ENCODE data around the gene RNF223.

The RNF223 gene

GRCh38 chr1:1041873-1042272 is 32.2 kb downstream of the RNF223 start:
- no peaks in the 10 kb centered on the region for H3K27me3 ChIP-seq (ENCODE audit: control insufficient read depth in 3 of 3, insufficient read depth in 3 of 3, low read depth in 1 of 3, low read length in 3 of 3)
- peaks cover 34% of the 10 kb centered on the region for H3K79me1 ChIP-seq (ENCODE audit: low read depth, low read length)
- no peak overlapping the region for H2BK5ac ChIP-seq (ENCODE audit: low read length)
- DNase-seq (ENCODE audit: low spot score) = no peak
- H3K4ac ChIP-seq (ENCODE audit: low read length) = no peak overlapping the region
- H3K4me2 ChIP-seq (ENCODE audit: insufficient read depth, low read length, poor library complexity, severe bottlenecking) = peak overlapping the region; percentile 18
- no peak overlapping the region for H2BK15ac ChIP-seq (ENCODE audit: low read length)
- no peak overlapping the region for H2BK120ac ChIP-seq (ENCODE audit: low read depth, low read length)
- peak overlapping the region; percentile 58 for H2BK12ac ChIP-seq (ENCODE audit: low read length)
- H3K27ac ChIP-seq (replicated peaks; ENCODE audit: low read length) = no peak overlapping the region
- no peak overlapping the region for H4K91ac ChIP-seq (ENCODE audit: low read depth, low read length, poor library complexity)
- no peak overlapping the region for H3K4me3 ChIP-seq (ENCODE audit: low read length in 2 of 2)
- H3K4me1 ChIP-seq (ENCODE audit: control insufficient read depth in 2 of 2, insufficient read depth in 1 of 2, low read depth in 1 of 2, low read length in 2 of 2) = peaks cover 2 to 25% of the 10 kb centered on the region in 2 donors
- WGBS, 2 donors (ENCODE audit: extremely low coverage in 2 of 2, insufficient read length in 2 of 2, insufficient replicate concordance in 1 of 2) = no CpG with 5 or more reads among the region's 25 CpGs
- peak overlapping the region; percentile 56 for H3K14ac ChIP-seq (ENCODE audit: low read length)
- no peak overlapping the region for H2AK5ac ChIP-seq (ENCODE audit: low read depth, low read length)
- peak overlapping the region; percentile 71 for H3K18ac ChIP-seq (ENCODE audit: low read length)
- H3K23ac ChIP-seq (ENCODE audit: low read depth, low read length, poor library complexity) = peak overlapping the region; percentile 93
- H3K36me3 ChIP-seq (replicated peaks in 1 of 2; ENCODE audit: control insufficient read depth in 2 of 2, insufficient read depth in 2 of 2, low read length in 2 of 2) = peaks cover 52 to 67% of the 10 kb centered on the region in 2 donors
- H3K9me3 ChIP-seq (replicated peaks in 1 of 2; ENCODE audit: control insufficient read depth in 2 of 2, insufficient read depth in 1 of 2, low read depth in 1 of 2, low read length in 2 of 2) = no peaks in the 10 kb centered on the region
- H2AFZ ChIP-seq (ENCODE audit: low read length) = no peak overlapping the region
- no peak overlapping the region for H4K8ac ChIP-seq (ENCODE audit: low read depth, low read length)
- no peak overlapping the region for H3K9ac ChIP-seq (ENCODE audit: low read depth, low read length, poor library complexity)

- H3K9ac ChIP-seq (ENCODE audit: low read depth, low read length, poor library complexity) = peak overlapping the region; percentile 77
- H3K23ac ChIP-seq (ENCODE audit: low read depth, low read length, poor library complexity) = peak overlapping the region; percentile 93
- no CpG with 5 or more reads among the region's 60 CpGs for WGBS, 2 donors (ENCODE audit: extremely low coverage in 2 of 2, insufficient read length in 2 of 2, insufficient replicate concordance in 1 of 2)
- no peak overlapping the region for H3K4ac ChIP-seq (ENCODE audit: low read length)
- no peak overlapping the region for H3K27ac ChIP-seq (replicated peaks; ENCODE audit: low read length)
- H2AFZ ChIP-seq (ENCODE audit: low read length) = no peak overlapping the region
- peaks cover 39% of the 10 kb centered on the region for H3K79me1 ChIP-seq (ENCODE audit: low read depth, low read length)
- peak overlapping the region; percentile 57 for H3K4me2 ChIP-seq (ENCODE audit: insufficient read depth, low read length, poor library complexity, severe bottlenecking)
- no peak overlapping the region for H2BK120ac ChIP-seq (ENCODE audit: low read depth, low read length)
- peaks cover 53 to 67% of the 10 kb centered on the region in 2 donors for H3K36me3 ChIP-seq (replicated peaks in 1 of 2; ENCODE audit: control insufficient read depth in 2 of 2, insufficient read depth in 2 of 2, low read length in 2 of 2)
- H4K8ac ChIP-seq (ENCODE audit: low read depth, low read length) = peak overlapping the region; percentile 17
- no peak overlapping the region for H2BK5ac ChIP-seq (ENCODE audit: low read length)
- peak overlapping the region; percentile 70 for H2AK5ac ChIP-seq (ENCODE audit: low read depth, low read length)
- peak overlapping the region; percentile 64 for H3K18ac ChIP-seq (ENCODE audit: low read length)
- peaks cover 2 to 25% of the 10 kb centered on the region in 2 donors for H3K4me1 ChIP-seq (ENCODE audit: control insufficient read depth in 2 of 2, insufficient read depth in 1 of 2, low read depth in 1 of 2, low read length in 2 of 2)
- H2BK15ac ChIP-seq (ENCODE audit: low read length) = no peak overlapping the region
- no peak overlapping the region for H4K91ac ChIP-seq (ENCODE audit: low read depth, low read length, poor library complexity)
- H3K27me3 ChIP-seq (ENCODE audit: control insufficient read depth in 3 of 3, insufficient read depth in 3 of 3, low read depth in 1 of 3, low read length in 3 of 3) = no peaks in the 10 kb centered on the region
- H3K9me3 ChIP-seq (replicated peaks in 1 of 2; ENCODE audit: control insufficient read depth in 2 of 2, insufficient read depth in 1 of 2, low read depth in 1 of 2, low read length in 2 of 2) = no peaks in the 10 kb centered on the region
- H3K4me3 ChIP-seq (ENCODE audit: low read length in 2 of 2) = peak overlapping the region in 1 of 2 donors; percentile 62
- no peak overlapping the region for H2BK12ac ChIP-seq (ENCODE audit: low read length)
- no peak for DNase-seq (ENCODE audit: low spot score)
- peak overlapping the region; percentile 89 for H3K14ac ChIP-seq (ENCODE audit: low read length)
Measured at GRCh38 chr1:1041092-1041523, 33.0 kb downstream of the RNF223 start.

- Histone ChIP-seq H3K27me3 (ENCODE audit: control insufficient read depth in 3 of 3, insufficient read depth in 3 of 3, low read depth in 1 of 3, low read length in 3 of 3) (no peaks in the 10 kb centered on the region), H3K4me3 (ENCODE audit: low read length in 2 of 2) (peak overlapping the region in 1 of 2 donors; percentile 73), H2AK5ac (ENCODE audit: low read depth, low read length) (peak overlapping the region; percentile 90), H3K36me3 (replicated peaks in 1 of 2; ENCODE audit: control insufficient read depth in 2 of 2, insufficient read depth in 2 of 2, low read length in 2 of 2) (peaks cover 50 to 67% of the 10 kb centered on the region in 2 donors), H2BK12ac (ENCODE audit: low read length) (no peak overlapping the region), H3K27ac (replicated peaks; ENCODE audit: low read length) (no peak overlapping the region), H2BK15ac (ENCODE audit: low read length) (peak overlapping the region; percentile 58), H2BK5ac (ENCODE audit: low read length) (no peak overlapping the region), H2AFZ (ENCODE audit: low read length) (no peak overlapping the region), H3K4me2 (ENCODE audit: insufficient read depth, low read length, poor library complexity, severe bottlenecking) (peak overlapping the region; percentile 96), H4K8ac (ENCODE audit: low read depth, low read length) (no peak overlapping the region), H3K4ac (ENCODE audit: low read length) (peak overlapping the region; percentile 93), H3K4me1 (ENCODE audit: control insufficient read depth in 2 of 2, insufficient read depth in 1 of 2, low read depth in 1 of 2, low read length in 2 of 2) (peaks cover 2 to 25% of the 10 kb centered on the region in 2 donors), H2BK120ac (ENCODE audit: low read depth, low read length) (peak overlapping the region; percentile 94), H3K9me3 (replicated peaks in 1 of 2; ENCODE audit: control insufficient read depth in 2 of 2, insufficient read depth in 1 of 2, low read depth in 1 of 2, low read length in 2 of 2) (no peaks in the 10 kb centered on the region), H4K91ac (ENCODE audit: low read depth, low read length, poor library complexity) (no peak overlapping the region), H3K14ac (ENCODE audit: low read length) (peak overlapping the region; percentile 71), H3K23ac (ENCODE audit: low read depth, low read length, poor library complexity) (peak overlapping the region; percentile 96), H3K9ac (ENCODE audit: low read depth, low read length, poor library complexity) (peak overlapping the region; percentile 94), H3K79me1 (ENCODE audit: low read depth, low read length) (peaks cover 45% of the 10 kb centered on the region), H3K18ac (ENCODE audit: low read length) (peak overlapping the region; percentile 97)
- no CpG with 5 or more reads among the region's 99 CpGs for WGBS, 2 donors (ENCODE audit: extremely low coverage in 2 of 2, insufficient read length in 2 of 2, insufficient replicate concordance in 1 of 2)
- DNase-seq (ENCODE audit: low spot score) = peak; percentile 84
Measured at GRCh38 chr1:1040004-1040991, 33.8 kb downstream of the RNF223 start.

All from neuronal stem cell (in vitro differentiated cells).